Islet of Langerhans (tissue), 1 donor: ENCODE results near the gene JPH4.

Source experiments
- FAIRE-seq: peaks from one replicate; lab custom pipeline; 2011; peaks lifted over from hg19 to GRCh38; lab: Jason Lieb, UNC

The JPH4 gene

DNA sequence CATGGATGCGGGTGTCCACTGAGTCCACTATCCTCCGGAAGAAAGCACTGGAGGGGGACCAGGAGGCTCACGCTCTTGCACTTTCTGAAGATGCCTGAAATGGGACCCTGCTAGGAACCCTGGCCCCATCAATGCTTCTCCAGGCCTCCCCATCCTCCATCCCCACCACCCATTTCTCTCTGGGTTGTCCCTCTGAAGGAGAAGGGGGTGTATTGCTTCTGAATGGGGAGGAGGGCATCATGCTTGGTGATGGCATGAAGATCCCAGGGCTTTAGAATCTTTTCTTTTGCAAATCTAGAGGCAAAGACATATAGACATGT is 681 bp upstream of the JPH4 start:
- FAIRE-seq: no peak

- FAIRE-seq: no peak
These were observed 739 bp downstream of the JPH4 start for GRCh38 chr14:23577710-23578392.

GRCh38 chr14:23577004-23577681 is 1.4 kb downstream of the JPH4 start:
- no peak for FAIRE-seq

- peak; percentile 27 for FAIRE-seq
These were observed 5.1 kb downstream of the JPH4 start for GRCh38 chr14:23573384-23574015.

- FAIRE-seq: no peak
These were observed 5.8 kb downstream of the JPH4 start for GRCh38 chr14:23572836-23573235.

DNA sequence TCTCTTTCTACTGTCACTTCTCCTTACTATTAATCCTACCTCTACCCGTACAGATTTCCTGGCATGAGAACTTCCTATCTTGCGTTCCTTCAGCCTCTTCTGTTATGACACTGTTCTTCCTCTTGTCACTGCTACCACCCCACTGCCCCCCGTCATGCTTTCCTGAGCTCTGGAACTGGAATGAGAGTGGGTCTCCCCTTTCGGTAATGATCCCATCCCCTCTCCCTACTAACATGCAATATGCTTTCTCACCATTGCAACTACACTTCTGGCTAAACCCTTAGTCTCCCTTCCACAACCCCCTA is 6.1 kb downstream of the JPH4 start:
- FAIRE-seq: no peak

DNA sequence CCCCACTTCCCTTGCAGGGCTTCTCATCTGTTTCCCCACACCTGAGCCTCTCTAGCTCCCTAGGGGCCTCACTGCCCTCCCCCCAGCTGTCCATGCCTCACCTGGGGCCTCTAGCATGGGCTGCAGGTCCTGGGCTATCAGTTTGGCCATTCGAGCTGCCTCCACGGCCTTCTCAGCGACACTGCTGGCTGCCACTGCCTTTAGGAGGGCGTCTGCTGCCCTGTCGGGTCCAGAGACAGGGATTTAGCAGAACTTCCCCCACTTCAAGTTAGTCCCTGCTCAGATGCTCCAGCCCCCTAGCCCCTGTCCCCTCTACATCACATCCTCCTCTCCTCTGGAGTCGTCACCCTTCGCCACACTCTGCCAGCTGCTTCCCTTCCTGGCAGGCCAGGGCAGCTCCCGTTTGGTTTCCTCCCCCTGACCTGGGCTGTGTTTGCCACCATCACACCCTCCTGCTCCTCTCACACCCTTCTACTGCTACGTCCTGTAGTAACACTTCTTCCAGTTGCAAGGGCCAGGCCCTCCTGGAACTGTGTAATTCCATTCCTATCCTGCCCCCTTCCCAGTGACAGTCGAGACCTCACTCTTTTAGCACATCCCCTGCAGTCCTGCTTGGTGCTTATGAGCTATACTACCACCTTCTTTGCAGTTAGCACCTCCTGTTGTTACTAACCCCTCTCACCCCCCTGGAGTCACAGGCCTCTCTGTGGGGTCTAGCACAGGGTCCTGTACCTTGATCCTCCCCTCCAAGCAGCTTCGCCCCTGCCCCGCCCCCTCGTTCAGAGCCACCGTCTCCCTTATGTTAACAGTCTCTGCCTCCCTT is 6.7 kb downstream of the JPH4 start:
- no peak for FAIRE-seq

GRCh38 chr14:23570806-23571483 is 7.6 kb downstream of the JPH4 start:
- FAIRE-seq: no peak

- FAIRE-seq: no peak
These were observed 9.0 kb downstream of the JPH4 start for GRCh38 chr14:23569443-23570151.

DNA sequence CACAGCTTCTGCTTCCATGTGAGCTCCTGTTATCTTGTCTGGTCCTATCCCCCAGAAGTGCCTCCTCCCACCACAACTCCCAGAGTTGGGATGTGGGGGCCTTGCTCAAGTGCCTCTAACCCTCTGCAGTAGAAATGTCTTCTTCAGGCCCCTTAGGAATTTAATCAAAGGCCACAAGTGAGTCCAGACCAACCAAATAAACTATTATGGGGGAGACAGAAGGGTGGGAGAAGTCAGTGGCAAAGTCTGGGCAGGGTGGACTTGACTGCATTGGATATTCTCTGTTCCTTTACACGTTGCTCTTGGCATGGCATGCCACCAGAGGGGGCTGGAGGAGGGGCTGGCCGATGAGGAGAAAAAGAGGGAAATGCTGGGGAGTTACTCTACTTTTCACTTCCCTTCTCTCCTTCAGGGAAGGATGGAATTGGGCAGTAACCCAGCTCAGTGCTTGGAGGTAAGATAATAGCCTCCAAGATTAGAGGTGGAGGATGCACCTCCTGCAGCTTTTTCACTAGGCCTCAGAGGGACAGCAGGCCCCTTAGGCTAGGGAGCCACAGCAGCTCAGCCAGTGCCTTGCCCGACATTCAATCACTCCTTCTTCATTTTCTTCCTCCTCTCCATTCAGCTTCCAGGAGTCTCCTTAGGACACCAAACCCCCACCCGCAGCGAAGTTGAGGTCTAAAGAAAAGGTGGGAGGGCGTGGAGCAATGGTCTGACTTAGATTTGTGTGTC is 9.8 kb downstream of the JPH4 start:
- FAIRE-seq: no peak

DNA sequence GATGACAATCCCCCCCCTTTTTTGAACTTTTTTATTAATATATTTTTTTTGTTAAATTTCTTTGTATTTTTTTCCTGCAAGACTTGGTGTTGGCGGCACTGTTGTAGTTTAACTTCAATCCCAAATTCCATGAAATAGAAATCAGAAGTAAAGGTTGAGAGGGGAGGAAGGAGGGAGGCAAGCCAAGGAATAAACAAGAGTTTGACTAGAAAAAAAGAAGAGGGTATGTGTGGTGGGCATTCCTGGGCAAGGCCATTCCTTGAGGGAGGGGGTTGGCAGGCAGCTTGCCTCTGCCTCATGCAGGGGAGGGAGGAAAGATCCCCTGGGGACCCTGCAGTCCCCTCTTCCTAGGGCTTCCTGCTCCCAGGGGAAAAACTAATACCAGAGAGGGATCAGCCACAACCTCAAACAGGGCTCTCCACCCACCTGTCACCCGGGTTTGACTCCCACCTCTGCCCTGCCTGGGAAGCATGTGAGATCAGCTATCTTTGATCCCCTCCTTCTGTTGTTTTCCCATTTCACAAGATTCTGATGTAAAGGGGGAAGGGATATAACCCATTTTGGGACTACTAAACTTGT is 10.5 kb downstream of the JPH4 start:
- no peak for FAIRE-seq

GRCh38 chr14:23567186-23568020 is 11.2 kb downstream of the JPH4 start, which contains the start of gene AP1G2:
TSS of gene AP1G2 (minus strand) at chr14:23567791. CDS start at chr14:23567314, 477 bp downstream.
- no peak for FAIRE-seq

- FAIRE-seq: no peak
These were observed 11.8 kb downstream of the JPH4 start for GRCh38 chr14:23566778-23567185.

DNA sequence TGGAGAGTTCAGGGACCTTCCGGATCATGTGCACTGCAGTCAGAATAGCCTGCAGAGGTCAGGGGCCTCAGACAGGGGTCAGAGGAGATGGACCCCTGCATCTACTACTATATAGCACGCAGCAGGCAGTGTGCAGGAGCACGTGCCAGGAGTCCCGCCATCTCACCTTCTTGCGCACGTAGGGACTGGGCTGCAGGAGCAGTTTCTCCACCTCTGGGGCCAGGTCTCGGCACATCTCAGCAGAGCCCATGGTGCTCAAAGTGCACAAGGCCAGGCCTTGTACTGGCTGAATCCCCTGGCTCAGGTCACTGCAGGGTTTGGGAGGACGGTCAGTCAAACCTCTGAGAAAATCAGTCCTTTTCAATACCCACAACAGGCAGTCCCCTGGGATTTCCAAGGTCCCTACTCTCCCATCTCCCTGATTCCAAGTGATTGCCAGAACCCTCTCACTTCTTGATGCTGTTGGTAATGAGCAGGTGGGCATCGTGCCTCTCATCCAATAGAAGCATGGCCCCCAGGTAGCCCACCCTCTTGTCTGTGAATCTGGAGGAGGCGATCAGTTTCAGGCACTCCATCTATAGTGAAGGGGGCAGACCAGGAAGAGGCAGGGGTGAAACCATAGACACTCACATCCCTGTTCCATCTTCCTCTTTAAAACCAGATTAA is 12.3 kb downstream of the JPH4 start:
- FAIRE-seq: no peak

DNA sequence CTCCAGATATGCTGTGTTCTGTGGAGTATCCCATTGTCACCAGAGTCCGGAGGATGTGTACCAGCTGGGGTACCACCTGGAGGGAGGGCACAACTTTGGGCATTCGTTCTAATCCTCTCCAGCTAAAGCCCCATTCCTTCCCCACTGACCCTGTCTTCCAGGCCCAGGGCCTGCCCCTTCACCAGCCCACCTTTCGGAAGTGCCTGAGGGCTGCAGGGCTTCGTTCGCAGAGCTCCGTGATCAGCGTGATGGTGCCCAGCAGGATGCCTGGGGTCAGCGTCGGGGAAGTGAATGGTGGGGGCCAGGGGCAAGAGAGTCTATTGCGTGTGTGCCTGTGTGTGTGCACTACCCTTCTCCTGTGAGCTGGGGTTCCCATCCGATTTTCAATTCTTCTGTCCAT is 13.0 kb downstream of the JPH4 start:
- no peak for FAIRE-seq

GRCh38 chr14:23564876-23565275 is 13.7 kb downstream of the JPH4 start:
- no peak for FAIRE-seq

DNA sequence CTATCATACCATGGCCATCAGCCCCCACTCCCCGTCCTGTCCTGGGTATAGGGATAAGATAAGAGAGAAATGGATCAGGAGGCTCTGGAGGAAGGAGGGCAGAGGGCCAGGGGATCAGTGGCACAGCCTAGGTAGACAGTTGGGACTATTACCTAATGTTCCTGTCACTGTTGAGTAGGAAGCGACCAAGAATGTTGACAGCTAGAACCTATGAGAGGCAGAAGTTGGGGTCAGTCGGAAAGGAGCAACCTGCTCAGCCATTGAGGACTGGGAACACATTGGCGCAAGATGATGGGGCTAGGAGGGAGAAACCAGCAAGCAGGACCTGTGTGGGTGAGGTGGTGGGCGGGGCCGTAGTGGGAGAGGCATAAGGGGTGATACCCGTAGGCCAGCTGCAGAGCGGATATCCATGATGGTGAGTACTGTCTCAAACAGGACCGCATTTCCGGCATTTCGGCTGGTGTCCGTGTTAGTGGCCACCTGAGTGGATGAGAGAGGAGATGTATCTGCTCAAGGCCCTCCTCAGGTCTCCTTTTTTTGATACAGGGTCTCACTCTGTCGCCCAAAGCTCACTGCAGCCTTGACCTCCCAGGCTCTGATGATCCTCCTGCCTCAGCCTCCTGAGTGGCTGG is 14.3 kb downstream of the JPH4 start:
- FAIRE-seq: no peak

GRCh38 chr14:23563473-23564180 is 15.0 kb downstream of the JPH4 start:
- no peak for FAIRE-seq
